ENCODE results near the gene TMCC3.

Gene TMCC3

GRCh38 chr12:94636462-94637085 lies 13.8 kb downstream of the TMCC3 start:
- Histone ChIP-seq H3K9ac (ENCODE audit: low read depth, low read length) (no peak overlapping the region), H3K9me3 (ENCODE audit: control insufficient read depth, insufficient read depth, low read length) (no peaks in the 10 kb centered on the region), H3K36me3 (ENCODE audit: insufficient read depth, low read length) (no peaks in the 10 kb centered on the region), H3K4me1 (ENCODE audit: insufficient read depth, low read length) (no peaks in the 10 kb centered on the region)

GRCh38 chr12:94634717-94635116 lies 15.6 kb downstream of the TMCC3 start:
- no peak overlapping the region for H3K9ac ChIP-seq (ENCODE audit: low read depth, low read length)
- H3K36me3 ChIP-seq (ENCODE audit: insufficient read depth, low read length): no peaks in the 10 kb centered on the region
- no peaks in the 10 kb centered on the region for H3K9me3 ChIP-seq (ENCODE audit: control insufficient read depth, insufficient read depth, low read length)
- no peaks in the 10 kb centered on the region for H3K4me1 ChIP-seq (ENCODE audit: insufficient read depth, low read length)

- no peaks in the 10 kb centered on the region for H3K9me3 ChIP-seq (ENCODE audit: control insufficient read depth, insufficient read depth, low read length)
- no peaks in the 10 kb centered on the region for H3K4me1 ChIP-seq (ENCODE audit: insufficient read depth, low read length)
- H3K9ac ChIP-seq (ENCODE audit: low read depth, low read length): no peak overlapping the region
- H3K36me3 ChIP-seq (ENCODE audit: insufficient read depth, low read length): no peaks in the 10 kb centered on the region
Measured at GRCh38 chr12:94633401-94633800, 17.0 kb downstream of the TMCC3 start.

- Histone ChIP-seq H3K36me3 (ENCODE audit: insufficient read depth, low read length) (no peaks in the 10 kb centered on the region), H3K9ac (ENCODE audit: low read depth, low read length) (no peak overlapping the region), H3K4me1 (ENCODE audit: insufficient read depth, low read length) (no peaks in the 10 kb centered on the region), H3K9me3 (ENCODE audit: control insufficient read depth, insufficient read depth, low read length) (no peaks in the 10 kb centered on the region)
Measured at GRCh38 chr12:94631058-94631457, 19.3 kb downstream of the TMCC3 start.

GRCh38 chr12:94628819-94629472 lies 21.4 kb downstream of the TMCC3 start:
- H3K9ac ChIP-seq (ENCODE audit: low read depth, low read length): no peak overlapping the region
- no peaks in the 10 kb centered on the region for H3K36me3 ChIP-seq (ENCODE audit: insufficient read depth, low read length)
- no peaks in the 10 kb centered on the region for H3K4me1 ChIP-seq (ENCODE audit: insufficient read depth, low read length)
- H3K9me3 ChIP-seq (ENCODE audit: control insufficient read depth, insufficient read depth, low read length): no peaks in the 10 kb centered on the region

- H3K9me3 ChIP-seq (ENCODE audit: control insufficient read depth, insufficient read depth, low read length): no peaks in the 10 kb centered on the region
- no peaks in the 10 kb centered on the region for H3K36me3 ChIP-seq (ENCODE audit: insufficient read depth, low read length)
- H3K9ac ChIP-seq (ENCODE audit: low read depth, low read length): no peak overlapping the region
- H3K4me1 ChIP-seq (ENCODE audit: insufficient read depth, low read length): no peaks in the 10 kb centered on the region
Measured at GRCh38 chr12:94628369-94628768, 22.0 kb downstream of the TMCC3 start.

GRCh38 chr12:94625531-94625930 lies 24.8 kb downstream of the TMCC3 start:
- Histone ChIP-seq H3K9ac (ENCODE audit: low read depth, low read length) (no peak overlapping the region), H3K9me3 (ENCODE audit: control insufficient read depth, insufficient read depth, low read length) (no peaks in the 10 kb centered on the region), H3K4me1 (ENCODE audit: insufficient read depth, low read length) (no peaks in the 10 kb centered on the region), H3K36me3 (ENCODE audit: insufficient read depth, low read length) (no peaks in the 10 kb centered on the region)

- H3K9me3 ChIP-seq (ENCODE audit: control insufficient read depth, insufficient read depth, low read length): no peaks in the 10 kb centered on the region
Measured at GRCh38 chr12:94623161-94623920, 27.0 kb downstream of the TMCC3 start.

GRCh38 chr12:94622475-94622874 lies 27.9 kb downstream of the TMCC3 start:
- Histone ChIP-seq H3K9ac (ENCODE audit: low read depth, low read length) (no peak overlapping the region), H3K4me1 (ENCODE audit: insufficient read depth, low read length) (peaks cover 10% of the 10 kb centered on the region), H3K36me3 (ENCODE audit: insufficient read depth, low read length) (no peaks in the 10 kb centered on the region), H3K9me3 (ENCODE audit: control insufficient read depth, insufficient read depth, low read length) (no peaks in the 10 kb centered on the region)

More at GRCh38 chr12:94623161-94623920, 27.0 kb downstream of the TMCC3 start:
- Histone ChIP-seq H3K4me1 (ENCODE audit: insufficient read depth, low read length) (peaks cover 6% of the 10 kb centered on the region; the same call in 1 of the 2 replicates), H3K9ac (ENCODE audit: low read depth, low read length) (no peak overlapping the region), H3K36me3 (ENCODE audit: insufficient read depth, low read length) (no peaks in the 10 kb centered on the region)

- no peak overlapping the region for H3K9ac ChIP-seq (ENCODE audit: low read depth, low read length)
- H3K36me3 ChIP-seq (ENCODE audit: insufficient read depth, low read length): no peaks in the 10 kb centered on the region
- H3K4me1 ChIP-seq (ENCODE audit: insufficient read depth, low read length): peaks cover 16% of the 10 kb centered on the region
- no peaks in the 10 kb centered on the region for H3K9me3 ChIP-seq (ENCODE audit: control insufficient read depth, insufficient read depth, low read length)
Measured at GRCh38 chr12:94621662-94622359, 28.5 kb downstream of the TMCC3 start.

GRCh38 chr12:94620621-94621020 lies 29.7 kb downstream of the TMCC3 start:
- Histone ChIP-seq H3K4me1 (ENCODE audit: insufficient read depth, low read length) (peaks cover 28% of the 10 kb centered on the region), H3K9ac (ENCODE audit: low read depth, low read length) (no peak overlapping the region), H3K9me3 (ENCODE audit: control insufficient read depth, insufficient read depth, low read length) (no peaks in the 10 kb centered on the region), H3K36me3 (ENCODE audit: insufficient read depth, low read length) (no peaks in the 10 kb centered on the region)

- H3K4me1 ChIP-seq (ENCODE audit: insufficient read depth, low read length): peaks cover 43% of the 10 kb centered on the region
- H3K9ac ChIP-seq (ENCODE audit: low read depth, low read length): no peak overlapping the region
- no peaks in the 10 kb centered on the region for H3K9me3 ChIP-seq (ENCODE audit: control insufficient read depth, insufficient read depth, low read length)
- H3K36me3 ChIP-seq (ENCODE audit: insufficient read depth, low read length): no peaks in the 10 kb centered on the region
Measured at GRCh38 chr12:94618995-94619695, 31.2 kb downstream of the TMCC3 start.

- Histone ChIP-seq H3K9me3 (ENCODE audit: control insufficient read depth, insufficient read depth, low read length) (no peaks in the 10 kb centered on the region), H3K36me3 (ENCODE audit: insufficient read depth, low read length) (no peaks in the 10 kb centered on the region), H3K9ac (ENCODE audit: low read depth, low read length) (no peak overlapping the region), H3K4me1 (ENCODE audit: insufficient read depth, low read length) (peaks cover 46% of the 10 kb centered on the region)
Measured at GRCh38 chr12:94617101-94617500, 33.3 kb downstream of the TMCC3 start.

- no peak overlapping the region for H3K9ac ChIP-seq (ENCODE audit: low read depth, low read length)
- no peaks in the 10 kb centered on the region for H3K36me3 ChIP-seq (ENCODE audit: insufficient read depth, low read length)
- H3K9me3 ChIP-seq (ENCODE audit: control insufficient read depth, insufficient read depth, low read length): no peaks in the 10 kb centered on the region
- H3K4me1 ChIP-seq (ENCODE audit: insufficient read depth, low read length): peaks cover 46% of the 10 kb centered on the region
Measured at GRCh38 chr12:94616203-94616729, 34.1 kb downstream of the TMCC3 start.
